Endothelial cell of umbilical vein (primary cell): ENCODE data around the gene SKIL. TPM values are rescaled to one million over a fixed set of nuclear protein-coding genes. Genes with fewer than 3 reads are reported as not detected.

Experiments used
- BruUV-seq: library from RNA; stranded (reverse); fragments of 400-500 nt; replicated peaks from 2 replicates; lab custom pipeline; 2021; lab: Mats Ljungman, UMichigan
- CTCF ChIA-PET: fragments of 300-600, 350-600 bp; sonication (Branson Sonifier 250); formaldehyde crosslinking; loops from one replicate; lab custom pipeline; 2021; ENCODE audit warnings: antibody characterized with exemption, inconsistent platforms; lab: Charles Lee
- POLR2A ChIA-PET: fragments of 300-600, 350-600 bp; sonication (Branson Sonifier 250); formaldehyde crosslinking; loops from one replicate; lab custom pipeline; 2021; ENCODE audit warnings: antibody characterized with exemption, inconsistent platforms; lab: Charles Lee
- DNase-seq: peaks from one replicate; pipeline ENCODE4 v3.0.0-alpha.2; 2011; ENCODE audit warnings: low read depth, low spot score
- FAIRE-seq: peaks from 2 replicates; lab custom pipeline; 2011; peaks lifted over from hg19 to GRCh38; lab: Jason Lieb, UNC
- H2AFZ ChIP-seq: 2 replicates; pipeline ENCODE4 v1.6.0; 2012; ENCODE audit warnings: low read depth, low read length, control low read depth, inconsistent platforms
- H3K27ac ChIP-seq: 2 replicates; pipeline ENCODE4 v1.5.1; 2011; ENCODE audit warnings: low read depth, mild to moderate bottlenecking, control low read depth, low read length, moderate library complexity; ENCODE audit not compliant: insufficient read depth
- H3K27me3 ChIP-seq, 2 experiments: 2 replicates each; pipeline versions ENCODE4 v1.6.0 to v1.6.1; 2011; ENCODE audit warnings: low read length in 2 of 2, mixed read lengths in 1 of 2; ENCODE audit not compliant: control insufficient read depth in 2 of 2, insufficient read depth in 2 of 2
- H3K36me3 ChIP-seq, 2 experiments: 2 replicates in 1 of 2; 3 replicates in 1 of 2; pipeline ENCODE4 v1.5.1; 2011; ENCODE audit warnings: low read length in 2 of 2, mild to moderate bottlenecking in 1 of 2, moderate library complexity in 1 of 2; ENCODE audit not compliant: control insufficient read depth in 2 of 2, insufficient read depth in 2 of 2; ENCODE audit errors: extremely low read depth in 1 of 2
- H3K4me1 ChIP-seq: 3 replicates; pipeline ENCODE4 v1.5.1; 2011; ENCODE audit warnings: mild to moderate bottlenecking, low read length; ENCODE audit not compliant: control insufficient read depth, insufficient read depth; ENCODE audit errors: extremely low read depth
- H3K4me2 ChIP-seq: 2 replicates; pipeline ENCODE4 v1.6.1; 2011; ENCODE audit warnings: low read length, control low read depth, mixed read lengths; ENCODE audit not compliant: insufficient read depth
- H3K4me3 ChIP-seq, 3 experiments: fragments of 200-600 bp in 1 of 3; sonication (generic), shearing (Covaris generic) in 1 of 3; replicated peaks in 1 of 3; 2 replicates each; pipeline ENCODE4 v1.5.1; 2011 to 2016; ENCODE audit warnings: control low read depth in 3 of 3, low read length in 3 of 3, mild to moderate bottlenecking in 2 of 3, inconsistent platforms in 1 of 3, low read depth in 1 of 3, moderate library complexity in 1 of 3; ENCODE audit not compliant: insufficient read depth in 1 of 3
- H3K79me2 ChIP-seq: 2 replicates; pipeline ENCODE4 v1.6.0; 2012; ENCODE audit warnings: low read length, inconsistent platforms; ENCODE audit not compliant: control insufficient read depth, insufficient read depth
- H3K9ac ChIP-seq: replicated peaks from 2 replicates; pipeline ENCODE3; 2011; ENCODE audit warnings: low read length, control low read depth; ENCODE audit not compliant: insufficient read depth; ENCODE audit errors: extremely low read depth
- H3K9me1 ChIP-seq: replicated peaks from 3 replicates; pipeline ENCODE4 v1.6.0; 2011; ENCODE audit warnings: mild to moderate bottlenecking, low read length; ENCODE audit not compliant: control insufficient read depth, insufficient read depth; ENCODE audit errors: extremely low read depth
- H3K9me3 ChIP-seq: replicated peaks from 2 replicates; pipeline ENCODE4 v1.5.1; 2012; ENCODE audit warnings: low read length, inconsistent platforms; ENCODE audit not compliant: control insufficient read depth, insufficient read depth
- H4K20me1 ChIP-seq: replicated peaks from 2 replicates; pipeline ENCODE3; 2011; ENCODE audit warnings: mild to moderate bottlenecking, low read length; ENCODE audit not compliant: control insufficient read depth, insufficient read depth; ENCODE audit errors: extremely low read depth
- EZH2 ChIP-seq: IDR thresholded peaks from 2 replicates; pipeline ENCODE4 v1.6.1; 2012; ENCODE audit warnings: borderline replicate concordance, low read depth, mild to moderate bottlenecking, moderate library complexity, low read length, inconsistent platforms; ENCODE audit not compliant: severe bottlenecking
- FOS ChIP-seq: IDR thresholded peaks from 2 replicates; pipeline ENCODE4 v1.6.1; 2011; ENCODE audit warnings: mild to moderate bottlenecking, low read length, moderate library complexity, borderline replicate concordance; ENCODE audit not compliant: insufficient read depth
- GATA2 ChIP-seq: IDR thresholded peaks from 2 replicates; pipeline ENCODE4 v1.7.0; 2011; ENCODE audit warnings: low read depth, mild to moderate bottlenecking, moderate library complexity, mixed read lengths, low read length; ENCODE audit not compliant: insufficient read length, insufficient read depth
- JUN ChIP-seq: IDR thresholded peaks from 2 replicates; pipeline ENCODE4 v1.6.1; 2011; ENCODE audit warnings: borderline replicate concordance, low read depth; ENCODE audit not compliant: insufficient read length, insufficient read depth
- MYC ChIP-seq: IDR thresholded peaks from one replicate; pipeline ENCODE4 v1.6.1; 2011; ENCODE audit warnings: mild to moderate bottlenecking, low read depth, low read length
- POLR2A ChIP-seq: IDR thresholded peaks from 2 replicates; pipeline ENCODE4 v1.6.1; 2012; ENCODE audit warnings: low read depth, mild to moderate bottlenecking, control low read depth, low read length
- POLR2AphosphoS5 ChIP-seq: IDR thresholded peaks from 2 replicates; pipeline ENCODE4 v1.6.1; 2012; ENCODE audit warnings: low read depth, mild to moderate bottlenecking, control low read depth, low read length, moderate library complexity; ENCODE audit not compliant: insufficient read depth
- dilution Hi-C: fragments of 300-500 bp; cut with MboI; formaldehyde crosslinking; loops from one replicate; pipeline ENCODE4 v1.15.0; 2019; ENCODE audit warnings: low sequenced_read_pairs; ENCODE audit not compliant: extremely low pct_ligation_motif_present
- intact Hi-C: fragments of 100-400 bp; cut with micrococcal nuclease; formaldehyde crosslinking; loops from one replicate; pipeline ENCODE4 v1.10.0; 2022
- polyA plus RNA-seq, 4 experiments: library from polyadenylated mRNA; depleted of rRNA in 3 of 4; stranded (reverse) in 3 of 4; unstranded in 1 of 4; fragments of >200 nt; gene quantifications; 2 replicates each; pipeline versions ENCODE4 v1.2.1 to v1.2.3, GENCODE V29; 2011 to 2012; ENCODE audit warnings: missing spikeins in 1 of 4
- total RNA-seq: library from RNA; stranded (reverse); gene quantifications from 2 replicates; pipeline ENCODE4 v1.2.3, GENCODE V29; 2021
- TF ChIP-seq, protein P1 (sequence below): IDR thresholded peaks from 2 replicates; pipeline ENCODE4 v1.6.1; 2011; ENCODE audit not compliant: insufficient read depth, insufficient read length
- TF ChIP-seq, protein P2 (sequence below), 2 donors: IDR thresholded peaks; 1 replicate in 1 of 2; 2 replicates in 1 of 2; pipeline ENCODE4 v1.5.1; 2011; ENCODE audit warnings: low read length in 2 of 2, mild to moderate bottlenecking in 2 of 2, moderate library complexity in 2 of 2, control low read depth in 1 of 2, inconsistent platforms in 1 of 2, low read depth in 1 of 2; ENCODE audit not compliant: insufficient read depth in 1 of 2; ENCODE audit errors: extremely low read depth in 1 of 2

The SKIL gene
- total and polyA plus RNA-seq, 2 donors (not counting 3 experiments of a cell fraction or from before 2014, with no cell fraction given), result 18.4 to 135 TPM

DNA sequence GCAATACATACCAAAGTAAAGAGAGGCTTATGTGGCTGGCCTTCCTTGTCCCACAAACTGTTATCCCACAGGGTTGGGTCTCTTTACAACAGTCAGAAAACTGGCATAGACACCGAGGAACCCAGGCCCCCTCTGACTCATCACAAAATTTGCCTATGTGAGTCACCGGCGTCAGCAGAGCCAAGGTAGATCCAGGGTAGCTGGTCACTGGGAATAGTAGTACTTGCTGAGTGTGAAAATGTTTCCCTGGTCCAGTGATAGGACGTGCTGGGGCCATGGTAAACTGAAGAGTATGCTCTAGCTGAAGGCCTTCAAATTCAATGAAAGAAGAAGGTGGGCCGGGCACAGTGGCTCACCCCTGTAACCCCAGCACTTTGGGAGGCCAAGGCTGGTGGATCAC lies 27.1 kb upstream of the SKIL start:
- peaks cover 13% of the 10 kb centered on the region for H3K4me1 ChIP-seq
- H4K20me1 ChIP-seq, result no peaks in the 10 kb centered on the region
- no peak for FAIRE-seq
- ChIA-PET POLR2A (no interaction called here), CTCF (no interaction called here)
- H3K4me3 ChIP-seq, result no peak overlapping the region
- no peak overlapping the region for H3K4me2 ChIP-seq
- H3K79me2 ChIP-seq, result no peaks in the 10 kb centered on the region
- no peaks in the 10 kb centered on the region for H3K27me3 ChIP-seq
- dilution Hi-C loops (no loop called here), intact Hi-C loops (no loop called here)
- BruUV-seq, result no TSS peak
- H3K9me3 ChIP-seq, result no peaks in the 10 kb centered on the region
- no peaks in the 10 kb centered on the region for H3K9me1 ChIP-seq
- peak; percentile 16 for DNase-seq
- H3K36me3 ChIP-seq, result no peaks in the 10 kb centered on the region
- TF ChIP-seq POLR2AphosphoS5 (no peak), FOS (peak; percentile 46), JUN (peak; percentile 8)
- H3K27ac ChIP-seq, result peak overlapping the region; percentile 84
- no peak overlapping the region for H3K9ac ChIP-seq
- H2AFZ ChIP-seq, result no peak overlapping the region

DNA sequence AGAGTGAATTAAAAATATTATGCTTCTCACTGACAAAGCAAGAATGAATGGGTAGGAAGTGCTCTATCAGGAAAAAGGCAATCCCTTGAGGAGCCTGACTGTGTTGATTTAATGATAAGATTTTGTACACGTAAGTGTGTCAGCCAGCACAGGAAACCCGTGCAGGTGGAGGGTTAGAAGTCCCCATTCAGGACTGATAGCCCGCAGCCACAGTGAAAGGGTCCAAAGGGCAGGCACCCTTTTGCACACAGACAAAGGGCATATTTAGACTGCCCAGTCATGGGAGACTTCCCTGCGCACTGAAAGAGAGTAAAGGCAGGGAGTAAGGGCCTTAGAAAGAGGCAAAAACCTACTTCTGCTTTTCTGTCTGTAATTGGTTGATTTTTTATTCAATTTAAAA lies 26.4 kb upstream of the SKIL start:
- Histone ChIP-seq H3K36me3 (no peaks in the 10 kb centered on the region), H3K27me3 (no peaks in the 10 kb centered on the region), H3K9ac (peak overlapping the region; percentile 19), H3K9me1 (no peaks in the 10 kb centered on the region), H2AFZ (no peak overlapping the region), H3K4me1 (peaks cover 13% of the 10 kb centered on the region), H3K27ac (peak overlapping the region; percentile 84), H4K20me1 (no peaks in the 10 kb centered on the region), H3K79me2 (no peaks in the 10 kb centered on the region), H3K4me3 (no peak overlapping the region), H3K4me2 (peak overlapping the region; percentile 28), H3K9me3 (no peaks in the 10 kb centered on the region)
- FAIRE-seq, result peak; percentile 94
- BruUV-seq, result no TSS peak
- intact Hi-C loops (loop anchor here (1.0 kb wide), 2 partner anchors 13 to 26 kb away; partner anchors contain the start of gene SKIL), dilution Hi-C loops (no loop called here)
- TF ChIP-seq JUN (peak; percentile 19), EZH2 (no peak), FOS (peak; percentile 56), GATA2 (peak; percentile 97), POLR2AphosphoS5 (peak; percentile 86), MYC (no peak), POLR2A (peak; percentile 13)
- TF ChIP-seq, protein P1, sequence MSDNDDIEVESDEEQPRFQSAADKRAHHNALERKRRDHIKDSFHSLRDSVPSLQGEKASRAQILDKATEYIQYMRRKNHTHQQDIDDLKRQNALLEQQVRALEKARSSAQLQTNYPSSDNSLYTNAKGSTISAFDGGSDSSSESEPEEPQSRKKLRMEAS, result no peak
- TF ChIP-seq, protein P2, sequence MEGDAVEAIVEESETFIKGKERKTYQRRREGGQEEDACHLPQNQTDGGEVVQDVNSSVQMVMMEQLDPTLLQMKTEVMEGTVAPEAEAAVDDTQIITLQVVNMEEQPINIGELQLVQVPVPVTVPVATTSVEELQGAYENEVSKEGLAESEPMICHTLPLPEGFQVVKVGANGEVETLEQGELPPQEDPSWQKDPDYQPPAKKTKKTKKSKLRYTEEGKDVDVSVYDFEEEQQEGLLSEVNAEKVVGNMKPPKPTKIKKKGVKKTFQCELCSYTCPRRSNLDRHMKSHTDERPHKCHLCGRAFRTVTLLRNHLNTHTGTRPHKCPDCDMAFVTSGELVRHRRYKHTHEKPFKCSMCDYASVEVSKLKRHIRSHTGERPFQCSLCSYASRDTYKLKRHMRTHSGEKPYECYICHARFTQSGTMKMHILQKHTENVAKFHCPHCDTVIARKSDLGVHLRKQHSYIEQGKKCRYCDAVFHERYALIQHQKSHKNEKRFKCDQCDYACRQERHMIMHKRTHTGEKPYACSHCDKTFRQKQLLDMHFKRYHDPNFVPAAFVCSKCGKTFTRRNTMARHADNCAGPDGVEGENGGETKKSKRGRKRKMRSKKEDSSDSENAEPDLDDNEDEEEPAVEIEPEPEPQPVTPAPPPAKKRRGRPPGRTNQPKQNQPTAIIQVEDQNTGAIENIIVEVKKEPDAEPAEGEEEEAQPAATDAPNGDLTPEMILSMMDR (IDR thresholded peaks at IDR 0.05; ENCODE audit: extremely low read depth in 1 of 2, insufficient read depth in 1 of 2, low read depth in 1 of 2, low read length in 2 of 2), result no peak
- DNase-seq, result peak; percentile 93
- ChIA-PET POLR2A (no interaction called here), CTCF (no interaction called here)
